A172 (cell line): Measurements from ENCODE around the gene SLC6A16. TPM values are rescaled to one million over a fixed set of nuclear protein-coding genes. Genes with fewer than 3 reads are reported as not detected.
"Not testable (repeated sequence)": the region's sequence is repeated elsewhere in the genome, so short reads cannot be mapped to it uniquely, and the experiment has no call there.

Experiments used
- DNase-seq: peaks from one replicate; pipeline ENCODE4 v3.0.0-alpha.2; 2015; ENCODE audit warnings: low spot score
- total RNA-seq: library from RNA; depleted of rRNA; stranded (reverse); fragments of >200 nt; shearing (Covaris generic); gene quantifications from 2 replicates; pipeline ENCODE4 v1.2.3, GENCODE V29; 2014; rRNA removed

Gene SLC6A16
- total RNA-seq: not detected in 2 replicates

DNA sequence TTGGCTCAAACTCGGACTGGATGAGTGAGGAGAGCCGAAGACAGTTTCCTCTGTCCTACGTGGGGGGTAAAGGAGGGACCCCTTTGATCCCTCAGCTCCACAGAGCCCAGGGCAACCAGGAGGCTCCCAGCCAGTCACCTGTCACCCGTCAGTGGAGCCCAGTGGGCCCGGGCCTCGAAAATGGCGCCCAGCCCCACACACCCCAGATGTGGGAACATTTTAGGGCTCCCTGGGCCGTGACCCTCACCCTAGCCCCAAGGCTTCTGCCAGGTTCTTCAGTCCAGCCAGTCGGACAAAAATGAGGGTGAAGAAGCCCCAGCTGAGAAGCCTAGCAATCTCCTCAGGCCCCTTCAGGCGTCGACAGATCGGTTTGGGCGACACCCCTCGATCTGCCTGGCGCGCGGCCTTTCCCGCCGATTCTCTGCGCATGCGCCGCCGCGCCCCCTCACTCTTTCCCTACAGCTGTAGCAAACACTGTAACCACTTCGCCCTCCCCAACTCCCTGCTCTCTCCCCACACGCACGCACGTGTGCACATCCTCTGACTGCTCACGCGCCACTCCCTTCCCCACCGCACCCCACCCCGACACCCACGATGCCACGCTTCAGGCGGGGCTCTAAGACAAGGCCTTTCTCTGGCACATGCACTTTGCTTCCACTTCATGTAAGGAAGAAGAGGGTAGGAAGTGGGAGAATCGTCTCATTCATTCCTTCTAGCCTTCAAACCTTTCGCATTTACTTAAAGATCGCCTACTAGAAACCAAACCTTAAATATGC is at the start of gene SLC6A16:
Gene SLC6A16, minus strand, starts transcription at position 391 of the 776 bp plus-strand sequence. CDS start 13,844 bp downstream, outside the sequence.
- DNase-seq: no peak

- DNase-seq: not testable (repeated sequence)
These were observed 48.2 kb upstream of the SLC6A16 start for GRCh38 chr19:49373174-49373573.

DNA sequence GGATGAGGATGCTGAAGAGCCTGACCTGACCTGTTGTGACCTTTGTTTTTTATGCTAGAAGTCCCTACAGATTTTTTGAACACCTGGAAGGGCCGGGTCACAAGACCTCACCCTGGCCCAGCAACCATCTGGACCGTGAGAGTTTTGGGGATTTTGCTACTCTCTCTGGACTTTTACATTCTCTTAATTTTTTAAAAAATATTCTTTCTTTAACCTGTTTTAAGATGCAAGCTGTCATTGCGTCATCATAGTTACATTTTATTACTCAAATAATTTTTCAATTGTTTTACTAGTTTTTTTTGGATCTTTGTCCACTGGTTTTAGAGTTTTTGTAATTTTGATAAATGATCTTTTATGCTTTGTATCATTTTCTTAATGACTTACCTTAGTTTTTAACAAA is 46.2 kb upstream of the SLC6A16 start:
- no peak for DNase-seq

- DNase-seq: no peak
These were observed 43.8 kb upstream of the SLC6A16 start for GRCh38 chr19:49368711-49369358.

- no peak for DNase-seq
These were observed 41.1 kb upstream of the SLC6A16 start for GRCh38 chr19:49366110-49366509.

DNA sequence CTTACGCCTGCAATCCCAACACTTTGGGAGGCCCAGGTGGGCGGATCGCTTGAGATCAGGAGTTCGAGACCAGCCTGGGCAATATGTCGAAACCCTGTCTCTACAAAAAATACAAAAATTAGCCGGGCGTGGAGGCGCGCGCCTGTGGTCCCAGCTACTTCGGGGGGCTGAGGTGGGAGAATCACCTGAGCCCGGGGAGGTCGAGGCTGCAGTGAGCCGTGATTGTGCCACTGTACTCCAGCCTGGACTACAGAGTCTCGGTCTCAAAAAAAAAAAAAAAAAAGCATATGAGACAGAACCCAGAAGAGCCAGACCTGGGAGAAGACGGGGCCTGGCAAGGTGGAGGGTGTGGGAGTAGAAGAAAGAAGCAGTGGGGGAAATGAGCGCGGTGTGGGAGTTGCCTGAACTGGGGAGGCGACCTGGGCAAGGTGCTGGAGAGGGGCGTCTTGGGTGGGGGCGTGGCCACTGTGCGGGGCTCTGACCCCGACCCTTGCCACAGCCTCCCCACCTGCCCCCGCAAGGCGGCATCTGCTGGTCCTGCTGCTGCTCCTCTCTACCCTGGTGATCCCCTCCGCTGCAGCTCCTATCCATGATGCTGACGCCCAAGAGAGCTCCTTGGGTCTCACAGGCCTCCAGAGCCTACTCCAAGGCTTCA is 39.2 kb upstream of the SLC6A16 start:
- no peak for DNase-seq

GRCh38 chr19:49363268-49364082 is 38.5 kb upstream of the SLC6A16 start, which contains the start of gene DKKL1:
Gene DKKL1 (plus strand): TSS chr19:49363877. CDS start chr19:49363999, 122 bp downstream.
- peak; percentile 94 for DNase-seq

- no peak for DNase-seq
These were observed 37.9 kb upstream of the SLC6A16 start for GRCh38 chr19:49362929-49363267.

- DNase-seq: no peak
These were observed 37.3 kb upstream of the SLC6A16 start, which contains the start of gene TEAD2 for GRCh38 chr19:49362048-49362928. Gene TEAD2 (minus strand): TSS chr19:49362416. CDS start chr19:49360075, 2,341 bp downstream.

- peak; percentile 48 for DNase-seq
These were observed 36.6 kb upstream of the SLC6A16 start for GRCh38 chr19:49361438-49362047.

GRCh38 chr19:49359851-49360820 is 35.1 kb upstream of the SLC6A16 start:
- no peak for DNase-seq

DNA sequence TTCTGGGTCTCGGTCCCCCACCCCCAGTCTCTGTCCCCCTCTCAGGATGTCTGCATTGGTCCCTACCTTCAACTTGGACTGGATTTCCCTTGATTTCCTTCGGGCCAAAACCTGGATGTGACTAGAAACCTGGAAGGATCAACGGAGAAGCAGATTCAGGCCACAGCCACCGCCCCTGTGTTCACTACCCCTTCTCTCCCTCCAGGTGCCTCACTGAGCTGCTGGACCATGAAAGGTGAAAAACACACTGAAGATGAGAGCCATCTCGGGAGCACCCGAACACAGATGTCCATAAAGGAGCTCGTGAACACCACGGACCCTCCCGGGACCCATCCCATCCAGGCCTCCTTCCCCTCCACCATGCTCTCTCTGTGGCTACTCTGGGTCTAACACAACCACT is 32.2 kb upstream of the SLC6A16 start:
- no peak for DNase-seq

GRCh38 chr19:49356382-49356781 is 31.4 kb upstream of the SLC6A16 start:
- DNase-seq: no peak

GRCh38 chr19:49355909-49356353 is 30.9 kb upstream of the SLC6A16 start:
- DNase-seq: no peak

GRCh38 chr19:49349567-49349966 is 24.6 kb upstream of the SLC6A16 start:
- no peak for DNase-seq

- no peak for DNase-seq
These were observed 23.6 kb upstream of the SLC6A16 start for GRCh38 chr19:49348305-49349189.

GRCh38 chr19:49347835-49348234 is 22.8 kb upstream of the SLC6A16 start:
- DNase-seq: peak; percentile 37

DNA sequence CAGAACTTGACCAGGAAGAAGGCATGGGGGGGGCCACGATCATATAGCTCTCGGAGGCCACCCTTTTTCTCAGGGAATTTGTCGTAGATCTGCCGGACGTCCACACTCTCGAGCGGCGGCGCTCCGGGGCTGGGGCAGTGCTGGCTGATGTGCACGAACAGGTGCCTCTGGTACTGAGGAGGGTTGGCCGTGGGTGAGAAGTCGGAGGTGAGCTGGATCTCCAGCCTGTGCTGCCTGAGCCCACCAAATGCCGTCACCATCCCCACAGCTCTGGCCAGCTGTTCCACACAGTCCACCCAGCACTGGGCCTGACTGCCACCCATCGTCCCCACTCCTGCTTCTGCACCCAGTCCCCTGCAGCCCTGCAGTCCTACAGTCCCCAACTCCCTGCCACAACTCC is 22.2 kb upstream of the SLC6A16 start:
- DNase-seq: no peak
